ENCODE results near the gene TPPP.

Gene TPPP

DNA sequence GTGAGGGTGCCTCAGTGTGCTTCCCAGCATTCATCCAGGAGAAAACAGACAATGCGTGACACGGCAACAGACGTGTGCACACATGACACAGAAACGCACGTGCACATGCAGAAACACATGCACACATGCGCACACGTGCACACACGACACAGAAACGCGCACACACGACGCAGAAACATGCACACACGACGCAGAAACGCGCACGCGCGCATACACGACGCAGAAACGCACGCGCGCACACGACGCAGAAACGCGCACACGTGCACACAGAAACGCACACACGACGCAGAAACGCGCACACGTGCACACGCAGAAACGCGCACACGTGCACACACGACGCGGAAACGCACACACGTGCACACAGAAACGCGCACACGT, 16.5 kb downstream of the TPPP start:
- no peak for DNase-seq

DNA sequence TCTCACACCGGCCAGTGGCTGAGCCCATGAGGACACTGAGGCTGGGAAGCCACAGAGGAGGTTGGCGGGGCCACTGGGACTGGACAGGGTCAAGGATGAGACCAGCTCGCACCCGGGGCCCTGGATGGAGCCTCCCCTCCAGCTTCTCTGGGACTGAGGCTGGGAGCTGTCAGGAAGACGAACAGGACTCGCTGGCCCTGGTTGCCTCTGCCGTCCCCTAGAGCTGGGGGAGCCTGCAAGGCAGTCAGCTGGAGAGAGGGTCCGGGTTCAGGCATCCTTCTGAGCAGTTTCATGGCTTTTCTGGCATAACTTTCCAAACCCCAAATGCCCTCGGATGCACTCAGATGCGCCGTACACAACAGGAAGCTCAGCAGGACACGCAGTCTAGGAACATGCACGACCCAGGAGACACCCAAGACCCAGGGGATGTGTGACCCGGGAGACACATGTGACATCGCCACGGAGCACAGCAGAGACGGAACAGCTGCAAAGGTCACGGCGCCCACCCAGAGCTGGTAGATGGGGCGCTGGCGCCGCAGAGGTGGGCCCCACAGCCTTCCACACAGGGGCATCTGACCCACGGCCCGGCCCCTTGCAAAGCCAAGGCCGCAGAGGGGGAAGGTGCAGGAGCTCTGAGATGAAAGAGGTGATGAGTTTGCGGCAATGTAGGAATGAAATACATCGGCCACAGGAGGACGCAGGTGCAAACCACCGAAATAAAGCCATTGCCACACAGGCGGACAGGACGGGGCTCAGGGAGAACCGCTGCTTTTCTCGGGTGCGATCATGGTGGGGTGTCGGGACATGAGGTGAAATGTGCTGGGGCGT, 17.1 kb downstream of the TPPP start:
- no peak for DNase-seq

DNA sequence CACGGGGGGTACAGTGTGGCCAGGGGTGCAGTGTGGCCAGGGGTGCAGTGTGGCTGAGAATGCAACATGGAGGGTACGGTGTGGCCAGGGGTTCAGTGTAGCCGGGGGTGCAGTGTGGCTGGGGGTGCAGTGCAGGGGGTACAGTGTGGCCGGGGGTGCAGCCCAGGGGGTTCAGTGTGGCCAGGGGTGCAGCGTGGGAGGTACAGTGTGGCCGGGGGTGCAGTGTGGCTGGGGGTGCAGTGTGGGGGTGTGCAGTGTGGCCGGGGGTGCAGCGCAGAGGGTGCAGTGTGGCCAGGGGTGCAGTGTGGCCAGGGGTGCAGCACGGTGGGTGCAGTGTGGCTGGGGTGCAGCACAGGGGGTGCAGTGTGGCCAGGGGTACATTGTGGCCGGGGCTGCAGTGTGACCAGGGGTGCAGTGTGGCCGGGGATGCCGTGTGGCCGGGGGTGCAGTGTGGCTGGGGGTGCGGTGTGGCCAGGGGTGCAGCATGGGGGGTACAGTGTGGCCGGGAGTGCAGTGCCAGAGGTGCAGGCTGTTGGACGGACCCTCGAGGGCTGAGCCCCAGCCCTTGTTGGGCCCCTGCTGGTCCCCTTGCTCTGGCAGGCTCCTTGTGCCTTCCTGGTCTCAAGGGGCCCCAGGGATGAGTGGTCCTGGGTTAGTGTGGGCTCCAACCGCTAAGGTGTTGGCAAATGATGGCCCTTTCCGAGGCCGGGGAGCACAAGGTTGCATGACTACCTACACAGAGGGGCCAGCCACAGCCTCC, 17.9 kb downstream of the TPPP start:
- no peak for DNase-seq

GRCh38 chr5:674630-675011, 18.5 kb downstream of the TPPP start:
- DNase-seq, result no peak

DNA sequence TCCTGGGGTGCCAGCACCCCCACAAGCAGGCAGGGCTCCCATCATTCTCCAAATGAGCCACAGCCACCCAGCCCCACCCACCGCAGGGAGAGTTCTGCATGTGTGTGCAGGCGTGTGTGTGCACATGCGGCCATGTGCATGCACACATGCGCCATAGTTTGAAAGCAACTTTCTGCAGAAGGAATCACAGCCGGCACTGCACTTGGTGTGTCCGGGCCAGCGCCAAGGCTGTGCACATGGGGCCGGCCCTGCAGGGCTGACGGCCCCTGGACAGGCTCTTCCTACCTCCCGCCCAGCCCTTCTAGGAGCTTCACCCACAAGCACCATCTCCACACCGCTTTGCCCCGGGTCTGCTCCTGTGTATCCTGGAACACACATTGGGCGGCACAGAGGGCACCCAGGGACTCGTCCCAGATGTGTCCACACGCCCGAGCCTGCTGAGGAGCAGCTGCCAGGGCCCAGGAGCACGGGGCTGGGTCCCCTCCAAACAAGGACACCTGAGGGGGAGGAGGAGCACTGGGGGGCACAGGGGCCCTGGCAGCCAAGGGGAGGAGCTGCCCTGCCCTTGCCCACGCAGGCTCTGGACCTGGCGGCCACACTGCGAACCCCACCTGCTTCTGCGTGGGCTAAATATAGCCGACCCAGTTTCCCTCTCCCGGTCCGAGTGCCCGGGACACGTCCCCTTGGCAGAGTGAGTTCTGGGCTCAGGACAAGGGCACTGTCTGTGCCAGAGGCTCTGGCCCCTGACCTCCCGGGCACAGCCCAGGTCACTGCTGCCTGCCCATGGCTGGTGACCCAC, 19.1 kb downstream of the TPPP start:
- DNase-seq, result no peak

- DNase-seq, result no peak
These were observed 19.9 kb downstream of the TPPP start for GRCh38 chr5:673161-673830.

DNA sequence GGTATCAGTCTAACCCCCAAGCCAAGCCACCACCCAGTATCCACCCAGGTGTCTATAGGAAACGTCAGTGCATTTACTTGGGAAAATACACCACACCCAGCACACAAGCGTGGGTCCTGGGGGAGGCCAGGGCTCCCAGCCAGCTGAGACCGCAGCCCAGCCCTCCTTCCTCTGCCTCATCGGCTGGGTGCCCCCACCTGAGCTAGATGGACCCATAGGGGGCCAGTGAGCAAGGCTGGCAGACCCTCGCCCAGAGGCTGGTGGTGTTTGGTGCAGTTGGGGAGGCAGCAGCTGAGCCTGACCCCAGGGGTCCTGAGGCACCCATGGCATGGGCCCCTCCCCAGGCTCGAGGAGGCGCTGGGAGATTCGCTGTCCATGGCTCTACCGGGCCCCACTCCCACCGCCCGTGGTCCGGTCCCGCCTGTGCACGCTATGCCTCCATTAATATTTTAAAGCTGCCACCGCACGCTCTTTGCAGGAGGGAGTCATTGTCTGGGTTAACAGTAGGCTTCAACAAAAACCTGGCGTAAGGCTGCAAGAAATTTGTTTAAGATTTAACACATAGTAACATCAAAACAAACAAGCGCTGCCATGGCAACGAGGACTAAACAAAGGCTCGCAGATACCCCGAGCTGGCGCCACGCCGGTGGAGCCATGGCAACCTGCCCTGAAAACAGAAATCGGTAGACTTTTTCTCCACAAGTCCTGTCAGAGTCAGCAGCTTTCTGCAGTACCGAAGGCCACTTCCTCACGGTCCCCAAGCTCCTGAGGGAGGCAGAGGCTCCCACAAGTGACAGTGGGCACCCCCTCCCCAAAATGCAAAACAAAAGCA, 20.6 kb downstream of the TPPP start:
- peak; percentile 66 to 90 for DNase-seq

- DNase-seq, result peak; percentile 27 to 80
These were observed 21.5 kb downstream of the TPPP start for GRCh38 chr5:671459-672328.

- no peak for DNase-seq
These were observed 22.5 kb downstream of the TPPP start for GRCh38 chr5:670396-671270.

DNA sequence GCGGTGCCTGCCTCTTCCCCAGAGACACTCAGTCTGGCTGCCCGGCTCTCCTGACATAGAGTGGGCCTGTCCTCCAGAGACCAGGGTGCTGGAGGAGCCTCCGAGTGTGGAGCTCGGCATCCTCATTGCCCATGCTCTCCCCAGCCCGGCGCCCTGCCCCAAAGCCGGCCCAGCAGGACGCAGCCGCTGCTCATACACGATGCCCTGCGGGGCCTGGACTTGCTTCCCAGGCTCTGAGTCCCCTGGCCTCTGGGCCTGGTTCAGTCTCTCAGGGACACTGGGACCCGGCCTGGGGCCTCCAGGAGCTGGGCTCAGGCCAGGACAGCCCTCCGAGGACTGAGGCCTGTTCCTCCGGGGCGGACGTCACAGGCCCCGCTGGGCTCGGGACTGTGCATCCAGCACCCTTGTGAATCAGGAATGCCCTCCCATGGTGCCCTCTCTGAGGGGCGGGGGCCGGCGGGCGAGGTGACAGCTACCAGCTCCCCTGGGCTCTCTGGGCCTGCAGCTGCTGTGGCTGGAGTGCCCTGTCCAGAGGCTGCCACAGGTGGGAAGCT, 23.2 kb downstream of the TPPP start:
- DNase-seq, result no peak

DNA sequence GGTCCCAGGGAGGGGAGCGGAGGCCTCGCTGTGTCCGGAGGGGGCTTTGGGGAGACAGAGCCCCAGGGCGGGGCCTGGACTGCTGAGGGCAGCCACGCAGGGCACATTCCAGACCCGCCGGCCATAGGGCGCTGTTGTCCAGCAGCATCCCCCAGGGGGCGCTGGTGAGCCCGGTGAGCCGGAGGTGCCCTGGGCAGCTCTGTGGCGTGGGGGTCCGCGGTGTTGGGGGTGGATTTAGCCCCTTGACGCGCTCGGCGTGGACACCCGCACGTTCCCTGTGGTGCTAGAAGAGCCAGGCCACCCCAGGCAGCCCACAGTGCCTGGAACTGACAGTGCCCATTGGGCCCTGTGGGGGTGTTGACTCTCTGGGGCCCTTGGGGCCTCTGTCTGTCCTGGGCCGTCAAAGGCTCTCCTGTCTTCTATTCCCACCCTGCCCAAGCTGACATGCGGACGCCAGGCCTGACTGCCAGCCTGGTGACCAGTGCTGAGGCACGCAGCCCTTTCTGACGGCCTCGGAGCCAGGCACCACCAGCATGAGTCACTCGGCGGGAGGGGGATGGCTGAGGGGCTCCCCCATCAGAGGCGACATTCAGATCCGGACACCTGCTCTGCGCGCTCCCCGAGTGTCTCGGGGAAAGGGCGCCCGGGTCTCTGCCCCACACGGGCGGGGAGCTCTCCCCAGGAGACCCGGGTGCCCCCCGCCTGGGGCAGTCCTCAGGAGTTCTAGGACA, 23.9 kb downstream of the TPPP start:
- DNase-seq, result no peak

DNA sequence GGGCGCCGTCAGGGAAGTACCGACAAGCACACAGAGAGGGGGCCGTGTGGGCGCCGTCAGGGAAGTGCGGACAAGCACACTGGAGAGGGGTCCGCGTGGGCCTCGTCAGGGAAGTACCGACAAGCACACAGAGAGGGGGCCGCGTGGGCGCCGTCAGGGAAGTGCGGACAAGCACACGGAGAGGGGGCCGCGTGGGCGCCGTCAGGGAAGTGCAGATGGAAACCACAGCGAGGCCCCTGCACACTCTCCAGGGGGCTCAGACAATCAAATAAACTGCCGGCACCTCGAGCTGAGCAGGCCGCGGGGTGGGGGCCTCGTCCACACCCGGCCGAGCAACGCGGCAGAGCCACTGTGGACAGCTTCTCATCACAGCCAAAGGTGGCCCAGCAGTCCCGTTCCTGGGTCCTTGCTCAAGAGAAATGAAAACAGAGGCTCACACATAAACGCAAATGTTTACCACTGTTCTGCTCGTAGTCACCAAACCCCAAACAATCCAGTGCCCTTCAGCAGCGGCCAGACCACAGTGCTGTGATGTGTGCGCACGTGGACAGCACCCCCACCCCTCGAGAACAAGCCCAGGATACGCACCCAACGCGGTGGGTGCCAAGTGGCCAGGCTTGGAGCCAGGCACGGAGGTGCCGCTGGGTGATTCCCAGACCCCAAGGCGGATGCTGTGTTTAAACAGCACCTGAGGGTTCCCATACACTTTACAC, 24.7 kb downstream of the TPPP start:
- DNase-seq, result no peak

DNA sequence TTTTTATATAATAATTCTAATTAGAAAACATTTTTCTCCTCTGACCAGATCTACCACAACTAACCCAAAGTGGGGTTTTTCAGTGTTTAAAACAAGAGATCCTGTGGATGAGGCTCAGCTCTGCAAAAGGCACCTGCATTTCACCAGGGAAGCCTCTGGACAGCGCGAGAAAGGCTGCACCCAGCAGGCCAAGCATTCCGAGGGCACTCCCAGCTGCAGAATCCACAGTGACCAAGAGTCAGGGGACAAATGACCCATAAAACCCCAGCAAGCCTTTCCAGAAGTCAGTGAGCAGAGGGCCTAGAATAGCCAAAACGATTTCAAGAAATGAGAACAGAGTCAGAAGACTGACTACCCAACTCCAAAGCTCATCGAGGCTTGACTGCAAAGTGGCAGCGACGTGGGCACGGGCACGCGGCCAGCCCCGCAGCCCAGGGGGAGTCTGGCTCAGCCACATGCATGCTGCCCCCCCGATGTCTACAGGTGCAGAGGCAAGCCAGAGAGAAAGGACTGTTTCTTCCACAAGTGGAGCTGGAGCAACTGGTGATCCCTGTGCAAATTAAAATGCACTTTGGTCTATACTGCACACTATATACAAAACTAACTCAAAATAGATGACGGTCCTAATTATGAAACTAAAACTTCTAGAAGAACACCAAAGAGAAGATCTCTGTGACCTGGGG, 26.2 kb downstream of the TPPP start:
- no peak for DNase-seq

- DNase-seq, result no peak
These were observed 27.0 kb downstream of the TPPP start for GRCh38 chr5:665956-666711.

- no peak for DNase-seq
These were observed 27.6 kb downstream of the TPPP start for GRCh38 chr5:665541-665955.

DNA sequence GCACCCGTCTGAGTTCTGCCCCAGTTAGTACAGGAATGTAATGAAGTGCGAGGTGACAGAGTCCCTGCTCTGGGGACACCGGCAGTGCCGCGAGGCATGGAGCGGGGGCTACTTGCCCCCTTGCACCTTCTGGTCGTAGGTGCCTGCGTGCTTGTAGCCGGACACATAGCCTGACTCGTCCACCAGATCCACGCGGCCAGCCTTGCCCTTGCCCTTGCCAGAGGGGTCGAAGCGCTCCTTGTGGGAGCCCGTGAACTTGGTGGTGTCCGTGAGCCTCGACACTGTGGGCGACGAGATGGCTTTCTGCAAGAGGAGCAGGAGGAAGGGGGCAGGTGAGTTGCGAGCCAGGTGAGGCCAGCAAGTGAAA, 28.2 kb downstream of the TPPP start:
- DNase-seq, result no peak
